A549 (cell line): ENCODE results near the gene RAI2.

ENCODE experiments used
- CHD4 ChIP-seq: fragments of 200-600 bp; sonication (generic); IDR thresholded peaks from 2 replicates; pipeline ENCODE4 v1.6.1; 2016; ENCODE audit warnings: antibody characterized with exemption, mild to moderate bottlenecking, borderline replicate concordance
- CTCF ChIP-seq: fragments of >200 bp; sonication (Bioruptor Twin); formaldehyde crosslinking; IDR thresholded peaks from 3 replicates; pipeline ENCODE4 v1.5.1; 2016
- EP300 ChIP-seq, 2 experiments: fragments of >200 bp; sonication (Bioruptor Twin); formaldehyde crosslinking; IDR thresholded peaks; 2 replicates in 1 of 2; 3 replicates in 1 of 2; pipeline ENCODE4 v1.6.1; 2016 to 2017
- ESRRA ChIP-seq: fragments of 150-350 bp; IDR thresholded peaks from 2 replicates; pipeline ENCODE4 v1.6.1; 2014; ENCODE audit warnings: mild to moderate bottlenecking, low read length, borderline replicate concordance
- FOXS1 ChIP-seq: fragments of 250-450 bp; sonication (Bioruptor Pico); IDR thresholded peaks from 2 replicates; pipeline ENCODE4 v1.5.0; 2020; ENCODE audit warnings: mild to moderate bottlenecking, moderate library complexity
- KDM1A ChIP-seq: fragments of 200-600 bp; sonication (generic); IDR thresholded peaks from 2 replicates; pipeline ENCODE4 v1.6.1; 2016; ENCODE audit warnings: low read depth, mild to moderate bottlenecking
- MAFK ChIP-seq: fragments of 450-650 bp; IDR thresholded peaks from 2 replicates; pipeline ENCODE4 v1.6.1; 2014; ENCODE audit not compliant: partially characterized antibody
- POLR2A ChIP-seq: IDR thresholded peaks from 2 replicates; pipeline ENCODE4 v1.6.1; 2012; ENCODE audit warnings: mild to moderate bottlenecking, low read length
- POLR2AphosphoS2 ChIP-seq: conservative IDR thresholded peaks from 2 replicates; pipeline ENCODE4 v1.6.1; 2012; ENCODE audit warnings: low read length, improper control_type of control experiment, inconsistent platforms
- RAD21 ChIP-seq, 2 experiments: fragments of >200 bp in 1 of 2; sonication (Bioruptor Twin) in 1 of 2; formaldehyde crosslinking in 1 of 2; IDR thresholded peaks in 1 of 2; conservative IDR thresholded peaks in 1 of 2; 2 replicates in 1 of 2; 3 replicates in 1 of 2; pipeline ENCODE4 v1.6.1; 2012 to 2018; ENCODE audit warnings: inconsistent platforms in 1 of 2
- RFX5 ChIP-seq: fragments of 450-650 bp; IDR thresholded peaks from 2 replicates; pipeline ENCODE4 v1.7.1; 2014; ENCODE audit warnings: antibody characterized with exemption, mild to moderate bottlenecking, moderate library complexity
- TP53 ChIP-seq: fragments of 250-450 bp; sonication (Bioruptor Pico); IDR thresholded peaks from 2 replicates; pipeline ENCODE4 v1.5.0; 2021; ENCODE audit warnings: mild to moderate bottlenecking, moderate library complexity
- USF2 ChIP-seq: fragments of 450-650 bp; IDR thresholded peaks from 2 replicates; pipeline ENCODE4 v1.6.1; 2014; ENCODE audit warnings: antibody characterized with exemption

DNA sequence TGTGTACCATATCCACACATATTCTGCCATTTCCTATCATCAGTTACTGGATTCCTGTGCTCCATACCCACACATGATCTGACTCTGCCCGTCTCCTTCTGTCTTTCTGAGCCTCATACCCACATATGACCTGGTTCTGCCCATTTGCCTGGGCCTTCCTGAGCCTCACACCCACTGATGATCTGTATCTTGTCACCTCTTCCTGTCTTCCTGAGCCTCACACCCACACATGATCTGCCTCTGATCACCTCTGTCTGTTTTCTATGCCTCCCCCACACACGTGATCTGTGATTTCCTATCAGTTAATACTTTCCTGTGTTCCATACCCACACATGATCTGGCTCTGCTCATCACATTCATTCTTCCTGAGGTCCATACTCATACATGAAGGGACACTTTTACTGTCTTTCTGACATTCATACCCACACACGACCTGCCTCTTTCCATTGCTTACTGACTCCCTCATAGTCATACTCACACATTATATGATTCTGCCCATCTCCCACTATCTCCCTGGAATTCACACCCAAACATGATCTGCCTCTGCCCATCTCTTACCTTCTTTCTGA is 91.3 kb downstream of the RAI2 start:
- no peak for TF ChIP-seq RFX5
- TF ChIP-seq TP53 (CRISPR knock-in tag) = no peak
- TF ChIP-seq CTCF = no peak
- TF ChIP-seq USF2 = no peak
- TF ChIP-seq RAD21 (conservative IDR thresholded peaks at IDR 0.05 in 1 of 2, IDR thresholded peaks at IDR 0.05 in 1 of 2) = no peak
- no peak for TF ChIP-seq CHD4
- TF ChIP-seq KDM1A = no peak
- TF ChIP-seq POLR2A = no peak
- no peak for TF ChIP-seq MAFK
- TF ChIP-seq EP300 (IDR thresholded peaks at IDR 0.05) = no peak
- no peak for TF ChIP-seq POLR2AphosphoS2
- no peak for TF ChIP-seq FOXS1
- TF ChIP-seq ESRRA = no peak
